ENCODE results near the gene ELOB.

The ELOB gene

DNA sequence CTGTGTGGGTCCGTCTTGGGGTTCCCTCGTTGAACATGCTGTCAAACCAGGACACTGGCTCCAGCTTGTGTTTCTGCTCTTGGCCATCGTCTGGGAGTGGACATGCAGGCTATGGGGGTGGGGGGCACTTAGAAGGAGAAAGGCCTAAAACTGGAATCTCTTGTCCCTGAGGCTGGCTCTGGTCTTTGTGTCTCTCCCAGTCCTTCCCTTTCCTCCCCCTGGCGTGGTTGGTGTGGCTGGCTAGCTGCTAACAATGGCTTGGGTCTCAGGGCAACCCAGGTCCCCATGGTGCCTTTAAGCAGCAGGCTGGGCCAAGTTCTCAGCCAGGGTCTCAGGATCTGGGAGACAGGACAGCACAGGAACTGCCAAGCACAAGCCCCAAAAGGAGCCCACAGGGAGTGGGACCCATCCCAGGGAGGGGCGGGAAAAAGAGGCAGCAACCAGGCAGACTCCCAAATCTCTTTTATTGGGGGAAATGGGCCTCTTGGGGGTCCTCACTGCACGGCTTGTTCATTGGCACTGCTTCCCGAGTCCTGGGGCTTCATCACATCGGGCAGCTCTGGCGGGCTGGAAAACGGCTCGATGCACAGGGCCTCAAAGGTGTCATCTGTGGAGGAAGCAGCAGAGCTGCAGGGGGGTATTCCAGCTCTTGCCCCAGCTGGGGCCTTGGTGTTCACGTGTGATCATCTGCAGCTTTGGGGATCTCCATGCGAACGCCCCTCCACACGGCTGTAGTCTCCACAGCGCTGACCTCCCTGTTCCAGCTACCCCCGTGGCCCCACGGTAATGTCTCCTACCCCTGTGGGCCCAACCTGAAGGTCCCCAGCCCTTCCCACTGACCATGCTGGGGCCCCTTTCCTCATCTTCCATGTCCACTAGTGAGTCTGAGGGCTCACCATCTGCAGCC is 5.3 kb downstream of the ELOB start:
- no peak for DNase-seq (ENCODE audit: low read depth, low spot score)
- no peak overlapping the region for H3K4me3 ChIP-seq (ENCODE audit: low read length)

DNA sequence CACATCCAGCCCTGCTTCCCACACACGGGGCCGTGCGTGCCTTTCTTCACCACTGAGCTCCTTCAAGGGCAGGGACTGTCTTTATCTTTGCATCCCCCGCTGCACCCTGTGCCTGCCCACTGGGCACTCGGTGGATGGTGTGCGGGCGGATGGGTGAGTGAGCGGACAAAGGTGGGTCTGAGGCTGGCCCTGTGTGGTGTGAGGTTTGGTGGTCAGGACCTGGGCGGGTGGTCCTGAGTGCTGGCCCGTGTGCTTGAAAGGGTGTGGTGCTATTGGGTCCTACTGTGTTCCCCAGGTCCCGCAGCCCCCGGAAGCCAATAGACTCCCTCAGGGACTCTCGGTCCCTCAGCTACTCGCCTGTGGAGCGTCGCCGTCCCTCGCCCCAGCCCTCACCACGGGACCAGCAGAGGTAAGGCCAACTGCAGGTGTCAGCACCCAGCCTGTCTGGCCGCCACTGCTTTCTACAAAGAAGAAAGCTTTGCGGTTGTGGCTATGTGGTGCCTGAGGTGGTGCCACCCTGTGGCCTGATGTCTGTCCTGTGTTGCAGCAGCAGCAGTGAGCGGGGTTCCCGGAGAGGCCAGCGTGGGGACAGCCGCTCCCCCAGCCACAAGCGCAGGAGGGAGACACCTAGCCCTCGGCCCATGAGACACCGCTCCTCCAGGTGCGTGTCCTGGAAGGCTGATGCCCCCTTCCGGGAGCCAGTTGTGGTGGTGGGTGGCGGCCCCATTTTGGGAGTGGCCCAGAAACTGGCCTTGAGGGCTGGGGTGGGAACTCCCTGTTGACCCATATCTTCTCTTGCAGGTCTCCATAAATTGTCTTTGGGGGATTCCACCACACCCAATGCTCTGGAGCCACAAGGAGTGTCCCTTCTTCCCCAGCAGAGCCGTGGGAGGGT is 6.8 kb downstream of the ELOB start:
- no peak for DNase-seq (ENCODE audit: low read depth, low spot score)
- no peak overlapping the region for H3K4me3 ChIP-seq (ENCODE audit: low read length)

DNA sequence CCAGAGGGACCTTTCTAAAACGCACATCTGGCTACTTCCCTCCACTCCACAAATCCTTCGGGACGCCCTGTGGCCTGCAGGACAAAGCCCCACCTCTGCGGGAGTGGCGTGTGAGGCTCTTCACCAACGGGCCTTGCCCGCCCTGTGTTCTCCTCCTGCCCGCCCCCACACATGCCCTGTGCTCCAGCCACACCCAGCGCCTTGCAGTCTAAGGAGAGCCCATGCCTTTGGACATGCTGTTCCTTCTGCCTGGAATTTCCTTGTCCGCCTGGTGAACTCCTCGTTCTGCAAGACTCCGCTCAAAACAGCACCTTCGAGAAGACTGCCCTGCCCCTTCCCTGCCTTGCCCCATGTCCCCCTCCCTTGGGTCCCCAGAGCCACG is 7.4 kb downstream of the ELOB start:
- DNase-seq (ENCODE audit: low read depth, low spot score) = no peak
- no peak overlapping the region for H3K4me3 ChIP-seq (ENCODE audit: low read length)

DNA sequence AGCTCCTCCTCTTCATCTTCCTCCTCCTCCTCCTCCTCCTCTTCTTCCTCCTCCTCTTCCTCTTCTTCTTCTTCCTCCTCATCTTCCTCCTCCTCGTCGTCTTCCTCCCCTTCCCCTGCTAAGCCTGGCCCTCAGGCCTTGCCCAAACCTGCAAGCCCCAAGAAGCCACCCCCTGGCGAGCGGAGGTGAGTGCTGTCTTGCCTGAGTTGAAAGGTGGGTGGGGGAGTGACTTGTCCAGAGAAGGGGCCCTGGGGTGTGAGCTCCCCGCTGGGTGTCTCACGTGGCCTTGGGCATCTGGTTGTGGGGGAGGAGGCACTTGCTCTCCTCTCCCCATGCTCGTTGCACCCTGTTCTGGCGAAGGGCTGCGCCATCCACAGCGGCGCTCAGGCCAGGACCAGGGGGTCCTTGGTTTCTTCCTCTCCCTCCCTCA is 8.0 kb downstream of the ELOB start:
- no peak overlapping the region for H3K4me3 ChIP-seq (ENCODE audit: low read length)
- no peak for DNase-seq (ENCODE audit: low read depth, low spot score)

DNA sequence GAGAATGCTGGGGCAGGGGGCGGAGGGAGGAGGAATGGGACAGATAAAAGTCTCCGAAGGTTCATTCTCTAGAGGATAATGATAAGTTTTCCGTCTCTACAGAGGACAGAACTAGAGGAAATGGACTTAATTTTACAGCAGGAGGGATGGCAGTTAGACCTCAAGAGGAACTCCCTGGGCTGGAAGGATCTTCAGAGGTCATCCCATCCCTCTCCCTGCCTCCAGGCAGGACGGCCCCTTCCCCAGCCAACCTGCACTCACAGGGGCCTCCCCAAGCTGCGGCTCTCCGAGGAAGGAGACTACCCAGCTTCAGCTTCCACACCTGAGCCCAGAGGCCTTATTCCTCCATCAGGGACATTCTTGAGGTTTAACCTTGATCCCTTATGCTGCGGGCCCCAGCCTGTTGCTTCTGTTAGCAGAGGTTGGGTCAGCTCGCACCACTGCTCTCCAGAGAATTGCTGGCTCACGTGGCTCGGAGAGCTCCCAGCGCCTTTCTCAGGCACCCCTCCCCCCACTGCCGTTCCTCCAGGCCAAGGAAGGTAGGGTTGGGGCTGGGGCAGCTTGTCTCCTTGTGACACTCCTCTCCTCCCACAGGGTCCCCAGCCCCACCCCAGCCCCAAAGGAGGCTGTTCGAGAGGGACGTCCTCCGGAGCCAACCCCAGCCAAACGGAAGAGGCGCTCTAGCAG is 8.5 kb downstream of the ELOB start:
- no peak for DNase-seq (ENCODE audit: low read depth, low spot score)
- H3K4me3 ChIP-seq (ENCODE audit: low read length) = no peak overlapping the region

DNA sequence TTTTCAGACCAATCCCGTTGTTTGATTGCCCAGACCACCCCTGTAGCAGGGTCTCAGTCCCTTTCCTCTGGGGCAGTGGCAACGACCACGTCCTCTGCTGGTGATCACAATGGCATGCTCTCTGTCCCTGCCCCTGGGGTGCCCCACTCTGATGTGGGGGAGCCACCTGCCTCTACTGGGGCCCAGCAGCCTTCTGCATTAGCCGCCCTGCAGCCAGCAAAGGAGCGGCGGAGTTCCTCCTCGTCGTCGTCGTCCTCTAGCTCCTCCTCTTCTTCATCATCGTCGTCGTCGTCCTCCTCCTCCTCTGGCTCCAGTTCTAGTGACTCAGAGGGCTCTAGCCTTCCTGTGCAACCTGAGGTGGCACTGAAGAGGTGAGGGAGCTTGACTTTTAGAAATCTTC is 9.2 kb downstream of the ELOB start:
- no peak for DNase-seq (ENCODE audit: low read depth, low spot score)
- no peak overlapping the region for H3K4me3 ChIP-seq (ENCODE audit: low read length)

DNA sequence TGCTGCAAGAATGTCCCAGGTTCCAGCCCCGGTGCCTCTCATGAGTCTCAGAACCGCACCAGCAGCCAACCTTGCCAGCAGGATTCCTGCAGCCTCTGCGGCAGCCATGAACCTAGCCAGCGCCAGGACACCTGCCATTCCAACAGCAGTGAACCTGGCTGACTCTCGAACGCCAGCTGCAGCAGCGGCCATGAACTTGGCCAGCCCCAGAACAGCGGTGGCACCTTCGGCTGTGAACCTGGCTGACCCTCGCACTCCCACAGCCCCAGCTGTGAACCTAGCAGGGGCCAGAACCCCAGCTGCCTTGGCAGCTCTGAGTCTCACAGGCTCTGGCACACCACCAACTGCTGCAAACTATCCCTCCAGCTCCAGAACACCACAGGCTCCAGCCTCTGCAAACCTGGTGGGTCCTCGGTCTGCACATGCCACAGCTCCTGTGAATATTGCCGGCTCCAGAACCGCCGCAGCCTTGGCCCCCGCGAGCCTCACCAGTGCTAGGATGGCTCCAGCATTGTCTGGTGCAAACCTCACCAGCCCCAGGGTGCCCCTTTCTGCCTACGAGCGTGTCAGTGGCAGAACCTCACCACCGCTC is 9.8 kb downstream of the ELOB start:
- DNase-seq (ENCODE audit: low read depth, low spot score) = no peak
- no peak overlapping the region for H3K4me3 ChIP-seq (ENCODE audit: low read length)

DNA sequence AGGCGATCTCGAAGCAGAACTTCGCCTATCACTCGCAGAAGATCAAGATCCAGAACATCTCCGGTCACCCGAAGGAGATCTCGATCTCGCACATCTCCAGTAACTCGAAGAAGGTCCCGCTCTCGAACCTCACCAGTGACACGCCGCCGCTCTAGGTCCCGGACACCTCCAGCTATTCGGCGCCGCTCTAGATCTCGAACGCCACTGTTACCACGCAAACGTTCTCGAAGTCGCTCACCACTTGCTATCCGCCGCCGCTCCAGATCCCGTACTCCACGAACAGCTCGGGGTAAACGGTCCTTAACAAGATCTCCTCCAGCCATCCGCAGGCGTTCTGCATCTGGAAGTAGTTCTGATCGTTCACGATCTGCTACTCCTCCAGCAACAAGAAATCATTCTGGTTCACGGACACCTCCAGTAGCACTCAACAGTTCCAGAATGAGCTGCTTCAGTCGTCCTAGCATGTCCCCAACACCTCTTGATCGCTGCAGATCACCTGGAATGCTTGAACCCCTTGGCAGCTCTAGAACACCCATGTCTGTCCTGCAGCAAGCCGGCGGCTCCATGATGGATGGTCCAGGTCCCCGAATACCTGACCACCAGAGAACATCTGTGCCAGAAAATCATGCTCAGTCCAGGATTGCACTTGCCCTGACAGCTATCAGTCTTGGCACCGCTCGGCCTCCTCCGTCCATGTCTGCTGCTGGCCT is 10.5 kb downstream of the ELOB start:
- H3K4me3 ChIP-seq (ENCODE audit: low read length) = no peak overlapping the region

DNA sequence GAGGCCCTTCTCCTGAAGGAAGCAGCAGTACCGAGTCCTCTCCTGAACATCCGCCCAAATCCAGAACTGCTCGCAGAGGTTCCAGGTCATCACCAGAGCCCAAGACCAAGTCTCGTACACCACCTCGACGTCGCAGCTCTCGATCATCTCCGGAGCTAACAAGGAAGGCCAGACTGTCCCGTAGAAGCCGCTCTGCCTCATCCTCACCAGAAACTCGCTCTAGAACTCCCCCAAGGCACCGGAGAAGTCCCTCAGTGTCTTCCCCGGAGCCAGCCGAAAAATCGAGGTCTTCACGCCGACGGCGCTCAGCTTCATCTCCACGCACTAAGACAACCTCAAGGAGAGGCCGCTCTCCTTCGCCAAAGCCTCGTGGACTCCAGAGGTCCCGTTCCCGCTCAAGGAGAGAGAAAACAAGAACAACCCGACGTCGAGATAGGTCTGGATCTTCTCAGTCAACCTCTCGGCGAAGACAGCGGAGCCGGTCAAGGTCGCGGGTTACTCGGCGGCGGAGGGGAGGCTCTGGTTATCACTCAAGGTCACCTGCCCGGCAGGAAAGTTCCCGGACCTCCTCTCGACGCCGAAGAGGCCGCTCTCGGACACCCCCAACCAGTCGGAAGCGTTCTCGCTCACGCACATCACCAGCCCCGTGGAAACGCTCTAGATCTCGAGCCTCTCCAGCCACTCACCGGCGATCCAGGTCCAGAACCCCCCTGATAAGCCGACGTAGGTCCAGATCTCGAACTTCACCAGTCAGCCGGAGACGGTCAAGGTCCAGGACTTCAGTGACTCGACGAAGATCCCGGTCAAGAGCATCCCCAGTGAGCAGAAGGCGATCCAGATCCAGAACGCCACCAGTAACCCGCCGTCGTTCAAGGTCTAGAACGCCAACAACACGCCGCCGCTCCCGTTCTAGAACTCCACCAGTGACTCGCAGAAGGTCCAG is 11.3 kb downstream of the ELOB start:
- H3K4me3 ChIP-seq (ENCODE audit: low read length) = no peak overlapping the region
- DNase-seq (ENCODE audit: low read depth, low spot score) = no peak

More for the DNA sequence above, 10.5 kb downstream of the ELOB start:
- no peak for DNase-seq (ENCODE audit: low read depth, low spot score)

DNA sequence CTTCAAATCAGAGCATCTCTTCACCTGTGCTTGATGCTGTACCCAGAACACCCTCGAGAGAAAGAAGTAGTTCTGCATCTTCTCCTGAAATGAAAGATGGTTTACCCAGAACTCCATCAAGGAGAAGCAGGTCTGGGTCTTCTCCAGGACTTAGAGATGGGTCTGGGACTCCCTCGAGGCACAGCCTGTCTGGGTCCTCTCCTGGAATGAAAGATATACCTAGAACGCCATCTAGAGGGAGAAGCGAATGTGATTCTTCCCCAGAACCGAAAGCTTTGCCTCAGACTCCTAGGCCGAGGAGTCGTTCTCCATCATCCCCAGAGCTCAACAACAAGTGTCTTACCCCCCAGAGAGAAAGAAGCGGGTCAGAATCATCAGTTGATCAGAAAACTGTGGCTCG is 12.4 kb downstream of the ELOB start:
- H3K4me3 ChIP-seq (ENCODE audit: low read length) = no peak overlapping the region
- no peak for DNase-seq (ENCODE audit: low read depth, low spot score)

DNA sequence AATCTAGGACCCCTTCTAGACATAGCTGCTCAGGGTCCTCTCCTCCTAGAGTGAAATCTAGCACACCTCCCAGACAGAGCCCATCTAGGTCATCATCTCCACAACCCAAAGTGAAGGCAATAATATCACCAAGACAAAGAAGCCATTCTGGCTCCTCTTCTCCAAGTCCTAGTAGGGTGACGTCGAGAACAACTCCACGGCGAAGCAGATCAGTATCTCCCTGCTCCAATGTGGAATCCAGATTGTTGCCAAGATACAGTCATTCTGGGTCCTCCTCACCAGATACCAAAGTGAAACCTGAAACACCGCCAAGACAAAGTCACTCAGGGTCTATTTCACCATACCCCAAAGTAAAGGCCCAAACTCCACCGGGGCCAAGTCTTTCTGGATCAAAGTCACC is 13.9 kb downstream of the ELOB start:
- no peak overlapping the region for H3K4me3 ChIP-seq (ENCODE audit: low read length)
- no peak for DNase-seq (ENCODE audit: low read depth, low spot score)

DNA sequence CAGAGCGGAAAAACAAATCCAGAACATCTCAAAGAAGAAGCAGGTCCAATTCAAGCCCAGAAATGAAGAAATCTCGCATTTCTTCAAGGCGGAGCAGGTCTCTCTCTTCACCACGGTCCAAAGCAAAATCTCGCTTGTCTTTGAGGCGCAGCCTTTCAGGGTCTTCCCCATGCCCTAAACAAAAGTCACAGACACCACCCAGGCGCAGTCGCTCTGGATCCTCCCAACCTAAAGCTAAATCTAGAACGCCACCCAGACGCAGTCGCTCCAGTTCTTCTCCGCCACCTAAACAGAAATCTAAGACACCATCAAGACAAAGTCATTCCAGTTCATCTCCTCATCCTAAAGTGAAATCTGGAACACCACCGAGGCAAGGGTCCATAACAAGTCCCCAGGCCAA is 14.4 kb downstream of the ELOB start:
- no peak overlapping the region for H3K4me3 ChIP-seq (ENCODE audit: low read length)

DNA sequence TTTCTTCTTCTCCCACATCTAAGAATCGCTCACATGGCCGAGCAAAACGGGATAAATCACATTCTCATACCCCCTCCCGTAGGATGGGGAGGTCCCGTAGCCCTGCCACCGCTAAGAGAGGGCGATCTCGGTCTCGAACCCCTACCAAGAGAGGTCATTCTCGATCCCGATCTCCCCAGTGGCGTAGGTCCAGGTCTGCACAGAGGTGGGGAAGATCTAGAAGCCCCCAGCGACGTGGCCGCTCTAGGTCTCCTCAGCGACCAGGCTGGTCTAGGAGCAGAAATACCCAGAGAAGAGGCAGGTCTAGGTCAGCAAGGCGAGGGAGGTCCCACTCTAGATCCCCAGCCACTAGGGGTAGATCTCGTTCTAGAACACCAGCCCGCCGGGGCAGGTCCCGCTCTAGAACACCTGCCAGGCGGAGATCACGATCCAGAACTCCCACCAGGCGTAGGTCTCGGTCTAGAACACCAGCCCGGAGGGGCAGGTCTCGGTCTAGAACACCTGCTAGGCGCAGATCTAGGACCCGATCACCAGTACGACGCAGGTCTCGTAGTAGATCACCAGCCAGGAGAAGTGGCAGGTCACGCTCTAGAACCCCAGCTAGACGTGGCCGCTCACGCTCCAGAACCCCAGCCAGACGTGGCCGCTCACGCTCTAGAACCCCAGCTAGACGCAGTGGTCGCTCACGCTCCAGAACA is 15.0 kb downstream of the ELOB start:
- no peak for DNase-seq (ENCODE audit: low read depth, low spot score)
- H3K4me3 ChIP-seq (ENCODE audit: low read length) = no peak overlapping the region

More for the DNA sequence above, 14.4 kb downstream of the ELOB start:
- no peak for DNase-seq (ENCODE audit: low read depth, low spot score)

DNA sequence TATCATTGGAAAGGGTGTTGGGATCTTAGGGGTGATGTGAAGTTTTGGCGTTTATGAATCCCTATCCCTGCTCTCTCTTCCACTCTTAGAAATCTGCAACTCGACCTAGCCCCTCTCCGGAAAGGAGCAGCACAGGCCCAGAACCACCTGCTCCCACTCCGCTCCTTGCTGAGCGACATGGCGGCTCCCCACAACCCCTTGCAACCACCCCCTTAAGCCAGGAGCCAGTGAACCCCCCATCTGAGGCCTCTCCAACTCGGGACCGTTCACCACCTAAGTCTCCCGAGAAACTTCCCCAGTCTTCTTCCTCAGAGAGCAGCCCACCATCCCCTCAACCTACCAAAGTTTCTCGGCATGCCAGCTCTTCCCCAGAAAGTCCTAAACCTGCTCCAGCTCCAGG is 15.6 kb downstream of the ELOB start:
- DNase-seq (ENCODE audit: low read depth, low spot score) = no peak
- no peak overlapping the region for H3K4me3 ChIP-seq (ENCODE audit: low read length)

DNA sequence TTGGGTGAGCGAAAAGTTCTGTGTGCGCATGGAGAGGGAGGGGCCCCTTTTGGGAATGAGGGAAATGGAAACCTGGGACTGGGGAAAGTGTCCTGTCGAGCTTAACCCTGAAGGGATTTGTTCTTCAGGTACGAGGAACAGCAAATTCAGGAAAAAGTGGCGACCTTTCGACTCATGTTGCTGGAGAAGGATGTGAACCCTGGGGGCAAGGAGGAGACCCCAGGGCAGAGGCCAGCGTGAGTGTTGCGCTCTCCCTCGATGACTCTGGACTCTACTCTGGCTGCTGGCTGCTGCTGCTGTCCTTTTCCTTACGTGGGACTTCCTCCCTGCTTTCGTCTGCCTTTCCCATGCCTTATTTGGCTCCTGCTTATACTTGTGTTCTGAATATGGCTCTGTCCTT is 19.7 kb downstream of the ELOB start:
- H3K4me3 ChIP-seq (ENCODE audit: low read length) = no peak overlapping the region
- no peak for DNase-seq (ENCODE audit: low read depth, low spot score)

DNA sequence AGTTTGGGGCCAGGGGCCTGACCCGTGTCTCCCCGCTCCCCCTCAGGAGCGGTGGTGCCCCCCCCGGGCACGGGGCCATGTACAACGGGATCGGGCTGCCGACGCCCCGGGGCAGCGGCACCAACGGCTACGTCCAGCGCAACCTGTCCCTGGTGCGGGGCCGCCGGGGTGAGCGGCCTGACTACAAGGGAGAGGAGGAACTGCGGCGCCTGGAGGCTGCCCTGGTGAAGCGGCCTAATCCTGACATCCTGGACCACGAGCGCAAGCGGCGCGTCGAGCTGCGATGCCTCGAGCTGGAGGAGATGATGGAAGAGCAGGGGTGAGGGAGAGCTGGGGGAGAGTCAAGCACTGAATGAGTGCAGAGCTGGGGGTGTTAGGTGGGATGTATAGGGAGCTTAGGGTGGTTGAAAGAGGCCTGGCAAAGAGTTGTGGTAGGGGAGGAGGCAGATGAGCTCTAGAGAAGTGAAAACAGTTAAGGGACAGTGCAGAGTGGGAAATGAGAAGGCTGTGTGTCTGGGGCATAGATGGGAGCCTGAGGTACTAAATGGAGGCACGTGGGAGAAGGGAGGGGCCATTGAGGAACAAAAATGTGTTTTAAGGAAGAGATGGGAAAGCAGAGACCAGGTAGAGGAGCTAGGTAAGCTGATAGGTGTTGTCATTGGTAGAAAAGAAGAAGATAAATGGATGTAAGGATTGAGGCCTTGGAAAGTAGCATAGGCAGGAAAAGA is 20.6 kb downstream of the ELOB start:
- no peak overlapping the region for H3K4me3 ChIP-seq (ENCODE audit: low read length)
- DNase-seq (ENCODE audit: low read depth, low spot score) = no peak

Measured in Jurkat, Clone E6-1 (cell line).